ENCODE measurements around the gene CCK. TPM values are rescaled to one million over a fixed set of nuclear protein-coding genes. Genes with fewer than 3 reads are reported as not detected.

Gene CCK
- total and polyA plus RNA-seq, 10 donors: not detected

DNA sequence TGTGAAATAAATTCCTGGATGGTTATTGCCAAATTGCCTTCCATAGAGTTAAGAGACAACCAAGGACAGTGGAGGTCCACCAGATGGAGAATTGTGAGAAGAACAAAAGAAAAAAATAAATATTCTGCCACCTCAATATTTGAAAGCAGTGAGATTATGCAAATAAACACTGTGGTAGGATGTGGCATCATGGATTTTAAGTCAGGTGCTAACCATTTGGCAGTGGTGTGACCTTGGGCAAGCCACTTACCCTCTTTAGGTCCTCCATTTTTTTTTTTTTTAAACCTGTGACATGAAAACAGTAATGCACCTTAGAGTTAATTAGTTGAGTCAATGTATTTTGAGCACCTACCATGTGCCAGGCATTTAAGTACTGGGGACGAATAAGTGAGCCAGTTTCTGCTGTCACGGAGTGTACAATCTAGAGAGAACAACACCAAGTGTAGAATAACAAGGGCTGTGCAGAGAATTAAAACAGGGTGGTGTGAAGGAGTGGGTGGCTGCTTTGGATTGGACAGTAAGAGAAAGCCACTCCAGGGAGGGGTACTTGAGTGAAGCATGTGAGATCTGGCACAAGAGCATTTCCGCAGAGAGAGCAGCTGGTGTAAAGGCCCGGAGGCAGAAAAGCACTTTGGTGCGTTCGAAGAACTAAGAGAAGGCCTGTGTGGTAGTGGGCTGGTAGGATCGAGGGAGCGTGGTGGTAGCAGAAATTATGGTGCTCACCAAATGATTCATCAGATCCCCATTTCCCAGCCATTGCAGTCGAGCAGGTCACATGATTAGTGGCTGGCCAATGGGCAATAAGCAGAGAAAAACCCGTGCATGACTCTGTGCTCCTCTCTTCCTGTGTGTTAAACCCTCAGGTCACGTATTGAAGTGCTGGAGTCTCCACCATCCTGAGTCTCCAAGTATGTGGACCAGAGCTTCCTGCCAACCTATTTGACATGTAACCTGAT is 39.2 kb downstream of the CCK start:
- 77 to 87% (median 83%) methylated on average over 11 of the region's 11 CpGs for WGBS, 5 donors
- peaks cover 0 to 49% (median 37%) of the 10 kb centered on the region in 6 donors for H3K36me3 ChIP-seq
- H3K27ac ChIP-seq: no peak overlapping the region
- peaks cover 0 to 5% (median 0%) of the 10 kb centered on the region in 8 donors for H3K9me3 ChIP-seq
- no peak for DNase-seq
- peaks cover 0 to 6% (median 0%) of the 10 kb centered on the region in 7 donors for H3K27me3 ChIP-seq (replicated peaks in 1 of 7)
- no peaks in the 10 kb centered on the region for H3K4me1 ChIP-seq
- intact Hi-C loops (cut with DNase I; ENCODE audit: low total_unique reads): no loop called here
- H3K4me3 ChIP-seq: no peak overlapping the region
- TF ChIP-seq CTCF (IDR thresholded peaks at IDR 0.05 in 8 of 11, conservative IDR thresholded peaks at IDR 0.05 in 3 of 11) (no peak), POLR2AphosphoS5 (IDR thresholded peaks at IDR 0.05) (no peak), POLR2A (IDR thresholded peaks at IDR 0.05) (no peak)

GRCh38 chr3:42225486-42226363 is 40.3 kb downstream of the CCK start:
- no peak for DNase-seq
- no peak for TF ChIP-seq POLR2A (IDR thresholded peaks at IDR 0.05)
- TF ChIP-seq CTCF (IDR thresholded peaks at IDR 0.05 in 8 of 11, conservative IDR thresholded peaks at IDR 0.05 in 3 of 11): no peak
- no peak for TF ChIP-seq POLR2AphosphoS5 (IDR thresholded peaks at IDR 0.05)
- H3K4me3 ChIP-seq: no peak overlapping the region
- H3K9me3 ChIP-seq: peaks cover 0 to 5% (median 0%) of the 10 kb centered on the region in 8 donors
- H3K27me3 ChIP-seq (replicated peaks in 1 of 7): peaks cover 0 to 6% (median 0%) of the 10 kb centered on the region in 7 donors
- intact Hi-C loops (cut with DNase I; ENCODE audit: low total_unique reads): no loop called here
- H3K4me1 ChIP-seq: no peaks in the 10 kb centered on the region
- H3K36me3 ChIP-seq: peaks cover 0 to 59% (median 45%) of the 10 kb centered on the region in 6 donors
- 69 to 95% (median 91%) methylated on average over 5 of the region's 5 CpGs for WGBS, 5 donors
- H3K27ac ChIP-seq: no peak overlapping the region

- Histone ChIP-seq H3K27me3 (replicated peaks in 1 of 7) (no peaks in the 10 kb centered on the region), H3K27ac (no peak overlapping the region), H3K4me1 (no peaks in the 10 kb centered on the region), H3K9me3 (peaks cover 0 to 5% (median 0%) of the 10 kb centered on the region in 8 donors), H3K36me3 (peaks cover 3 to 68% (median 52%) of the 10 kb centered on the region in 6 donors), H3K4me3 (no peak overlapping the region)
- intact Hi-C loops (cut with DNase I; ENCODE audit: low total_unique reads): no loop called here
- no peak for DNase-seq
- TF ChIP-seq POLR2A (IDR thresholded peaks at IDR 0.05) (no peak), POLR2AphosphoS5 (IDR thresholded peaks at IDR 0.05) (no peak), CTCF (IDR thresholded peaks at IDR 0.05 in 8 of 11, conservative IDR thresholded peaks at IDR 0.05 in 3 of 11) (no peak)
- WGBS, 5 donors: 84 to 92% (median 88%) methylated on average over 12 of the region's 12 CpGs
Measured at GRCh38 chr3:42224658-42225421, 41.1 kb downstream of the CCK start.

Measured in spleen (tissue), 11 donors.